HG02943 (cell line): ENCODE data around the gene ZNF579.
"Not testable (repeated sequence)": the region's sequence is repeated elsewhere in the genome, so short reads cannot be mapped to it uniquely, and the experiment has no call there.

Source experiments
- ATAC-seq: cut with Tn5 transposase; IDR thresholded peaks from one replicate; pipeline ENCODE4 v1.9.1; 2021; ENCODE audit warnings: mild to moderate bottlenecking, low read depth, moderate library complexity; ENCODE audit not compliant: unreplicated experiment

The ZNF579 gene

DNA sequence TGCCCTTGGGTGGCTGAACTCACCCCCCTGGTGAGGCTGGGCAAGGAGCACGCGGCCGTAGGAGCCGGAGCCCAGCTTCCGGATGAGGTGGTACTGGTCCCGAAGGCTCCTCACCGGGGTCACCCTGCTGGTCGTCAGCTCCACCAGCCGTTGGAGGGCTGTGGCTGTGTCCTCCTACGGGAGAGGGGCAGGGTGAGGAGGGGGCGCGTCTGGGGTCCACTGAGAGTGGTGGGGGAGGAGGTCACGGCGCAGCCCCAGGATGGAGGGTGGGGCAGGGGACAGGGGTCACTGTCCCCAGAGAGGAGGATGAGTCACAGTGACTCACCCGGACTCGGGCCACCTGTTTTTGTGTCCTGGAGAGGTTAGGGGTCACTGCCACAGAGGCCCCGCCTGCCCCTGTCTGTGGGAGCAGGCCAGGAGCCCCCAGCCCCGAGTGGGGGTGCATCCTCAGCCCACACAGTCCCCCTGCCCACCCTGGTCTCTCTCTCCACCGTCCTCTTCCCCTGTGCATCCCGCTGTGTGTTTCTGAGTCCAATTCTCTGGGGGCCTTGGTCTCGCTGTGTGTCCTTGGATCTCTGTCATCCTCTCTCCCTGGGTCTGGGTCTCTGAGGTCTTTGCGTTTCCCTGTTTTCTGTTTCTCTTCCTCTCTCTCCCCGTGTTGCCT lies 35.7 kb downstream of the ZNF579 start:
- no peak for ATAC-seq

DNA sequence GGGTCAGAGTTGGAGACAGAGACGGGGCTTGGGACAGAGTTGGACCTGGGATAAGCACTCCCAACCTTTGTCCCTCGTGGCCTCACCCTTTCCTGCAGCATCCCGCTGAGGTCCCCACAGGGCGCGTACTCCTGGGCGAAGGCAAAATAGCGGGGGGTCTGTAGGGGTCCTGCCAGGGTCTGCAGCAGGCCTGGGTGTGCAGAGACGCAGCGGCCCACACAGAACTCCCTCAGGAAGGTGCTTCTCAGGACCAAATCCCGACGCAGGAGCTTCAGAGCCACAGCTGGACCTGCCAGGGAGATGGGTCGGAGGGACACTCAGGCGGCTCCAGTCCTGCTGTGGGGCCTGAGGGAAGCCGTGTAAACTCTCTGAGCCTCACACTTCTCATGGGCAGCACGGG lies 36.6 kb downstream of the ZNF579 start:
- no peak for ATAC-seq

DNA sequence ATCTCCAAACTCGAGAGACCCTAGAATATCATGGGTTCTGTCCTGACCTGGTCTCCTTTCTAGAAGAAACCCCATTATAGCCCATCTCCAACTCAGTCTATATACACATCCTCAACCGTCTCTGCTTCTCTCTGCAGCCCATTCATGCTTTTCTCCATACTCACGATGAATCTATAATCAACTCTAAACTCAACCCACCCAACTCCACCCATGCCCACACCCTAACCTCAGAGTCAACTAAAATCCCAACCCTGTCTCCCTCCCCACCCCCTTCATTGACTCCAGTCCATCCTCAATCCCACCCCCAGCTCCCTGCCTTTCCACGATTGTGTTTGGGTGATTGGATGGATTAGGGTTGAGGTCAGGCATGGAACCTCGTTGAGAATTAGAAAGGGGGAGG lies 37.1 kb downstream of the ZNF579 start:
- ATAC-seq: no peak

DNA sequence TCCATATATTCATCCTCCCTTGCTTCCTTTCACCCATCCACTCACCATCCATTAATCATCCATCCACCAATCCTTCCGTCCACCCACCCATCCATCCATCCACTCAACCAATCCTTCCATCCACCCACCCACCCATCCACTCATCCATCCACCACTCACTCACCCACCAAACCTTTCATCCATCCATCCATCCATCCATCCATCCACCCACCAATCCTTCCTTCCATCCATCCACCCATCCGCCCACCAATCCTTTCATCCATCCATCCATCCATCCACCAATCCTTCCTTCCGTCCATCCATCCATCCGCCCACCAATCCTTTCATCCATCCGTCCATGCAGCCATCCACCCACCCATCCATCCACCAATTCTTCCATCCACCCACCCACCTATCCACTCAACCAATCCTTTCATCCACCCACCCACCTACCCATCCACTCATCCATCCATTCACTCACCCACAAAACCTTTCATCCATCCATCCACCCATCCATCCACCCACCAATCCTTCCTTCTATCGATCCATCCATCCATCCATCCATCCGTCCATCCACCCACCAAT lies 38.3 kb downstream of the ZNF579 start:
- ATAC-seq: no peak

DNA sequence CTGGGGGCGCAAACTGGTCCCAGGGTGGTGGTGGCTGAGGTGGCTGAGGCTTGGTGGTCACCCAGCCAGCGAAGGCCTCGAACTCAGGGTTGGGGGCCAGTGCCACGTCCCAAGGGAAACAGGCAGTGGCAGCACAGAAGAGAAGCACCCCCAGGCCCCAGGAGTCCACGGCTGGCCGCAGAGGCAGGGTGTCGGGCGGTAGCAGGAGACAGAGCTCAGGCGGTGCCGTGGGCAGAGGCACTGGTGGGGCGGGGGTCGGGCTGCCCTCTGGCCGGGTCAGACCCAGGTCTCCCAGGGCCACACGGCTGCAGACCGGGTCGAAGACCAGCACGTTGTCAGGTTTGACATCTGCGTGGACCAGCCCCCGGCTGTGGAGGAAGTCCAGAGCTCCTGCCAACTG lies 39.6 kb downstream of the ZNF579 start:
- ATAC-seq: no peak

DNA sequence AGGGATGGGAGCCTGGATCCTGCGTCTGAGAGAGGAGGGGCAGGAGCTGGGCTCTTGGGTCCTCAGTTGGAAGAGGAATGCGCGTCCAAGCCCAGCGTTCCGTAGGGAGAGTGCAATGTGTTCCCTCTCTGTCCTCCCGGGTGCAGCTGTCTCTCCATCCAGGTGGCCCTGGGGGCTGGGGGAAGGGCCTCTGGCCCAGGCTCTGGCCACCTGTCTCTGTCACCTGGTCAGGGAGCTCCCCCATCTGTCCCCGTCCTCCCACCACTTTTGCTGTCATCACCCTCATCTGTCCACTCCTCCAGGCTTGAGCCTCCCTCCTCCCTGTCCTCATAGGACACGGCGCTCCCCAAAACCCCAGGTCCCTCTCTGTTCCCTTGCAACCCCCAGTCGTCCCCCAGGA lies 40.0 kb downstream of the ZNF579 start:
- no peak for ATAC-seq

DNA sequence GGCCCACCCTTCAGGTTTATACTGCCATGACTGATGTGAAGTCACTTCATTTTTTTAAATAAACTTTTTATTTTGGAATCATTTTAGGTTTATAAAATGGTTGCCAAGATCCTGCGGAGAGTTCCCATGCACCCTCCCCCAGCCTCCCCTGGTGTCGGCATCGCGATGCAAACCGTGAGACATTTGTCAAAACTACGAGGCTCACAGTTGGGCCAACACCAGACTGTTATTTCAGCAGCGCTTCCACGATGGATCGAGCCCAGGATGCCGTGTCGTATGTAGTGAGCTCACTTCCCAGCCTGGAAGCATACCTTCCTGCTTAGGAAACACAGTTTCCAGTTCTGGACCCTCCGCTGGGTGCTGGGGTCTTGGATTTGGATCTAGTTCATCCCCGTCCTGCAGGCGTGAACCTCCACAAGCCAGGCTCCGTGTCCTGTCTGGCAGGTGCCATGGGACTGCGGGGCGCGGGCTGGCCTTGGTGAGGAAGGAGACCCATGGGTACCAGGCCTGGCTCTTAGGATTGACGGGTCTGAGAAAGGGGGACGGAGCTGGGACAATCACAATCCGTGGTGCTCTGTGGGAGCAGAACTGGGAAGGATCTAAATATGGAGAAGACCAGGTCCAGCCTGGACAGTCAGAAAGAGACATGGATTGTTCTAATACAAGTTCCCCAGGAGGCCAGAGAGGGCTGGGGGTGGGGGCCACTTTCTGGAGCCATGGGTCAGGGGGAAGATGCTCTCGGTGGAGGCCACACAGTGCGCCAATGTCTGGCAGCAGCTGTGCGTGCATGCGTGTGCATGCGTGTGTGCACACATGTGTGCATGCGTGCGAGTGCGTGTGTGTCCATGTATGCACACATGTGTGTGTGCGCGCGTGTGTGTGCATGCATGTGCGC lies 41.3 kb downstream of the ZNF579 start:
- ATAC-seq: no peak

DNA sequence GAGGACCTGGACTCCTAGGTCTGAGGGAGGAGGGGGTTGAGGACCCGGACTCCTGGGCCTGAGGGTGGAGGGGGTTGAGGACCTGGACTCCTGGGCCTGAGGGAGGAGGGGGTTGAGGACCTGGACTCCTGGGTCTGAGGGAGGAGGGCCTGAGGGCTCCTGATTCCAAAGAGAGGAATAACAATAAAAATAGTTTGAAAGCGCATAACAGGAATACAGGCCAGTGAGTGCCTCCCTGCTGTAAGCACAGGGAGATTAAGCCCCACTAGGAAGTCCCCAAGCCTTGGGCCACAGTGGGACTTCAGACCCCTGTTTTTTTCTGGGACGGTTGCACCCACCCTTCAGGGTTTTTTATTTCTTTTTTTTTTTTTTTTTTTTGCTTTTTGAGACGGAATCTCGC lies 42.5 kb downstream of the ZNF579 start:
- no peak for ATAC-seq

DNA sequence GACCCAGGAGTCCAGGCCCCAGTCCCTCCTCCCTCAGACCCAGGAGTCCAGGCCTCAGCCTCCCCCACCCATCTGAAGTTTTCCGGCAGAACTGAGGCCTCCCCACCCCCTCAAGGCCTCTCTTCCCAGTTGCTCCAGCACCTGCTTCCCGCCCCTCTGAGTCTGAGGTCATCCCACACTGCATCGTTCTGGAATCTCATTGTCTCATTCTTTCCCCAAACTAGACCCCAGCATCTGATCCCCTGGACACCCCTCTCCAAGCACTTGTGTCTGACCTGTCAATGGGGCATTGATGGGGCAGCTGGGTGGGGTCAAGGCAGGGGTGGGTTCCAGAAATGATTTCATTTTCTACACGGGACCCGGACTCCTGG lies 42.9 kb downstream of the ZNF579 start:
- no peak for ATAC-seq

DNA sequence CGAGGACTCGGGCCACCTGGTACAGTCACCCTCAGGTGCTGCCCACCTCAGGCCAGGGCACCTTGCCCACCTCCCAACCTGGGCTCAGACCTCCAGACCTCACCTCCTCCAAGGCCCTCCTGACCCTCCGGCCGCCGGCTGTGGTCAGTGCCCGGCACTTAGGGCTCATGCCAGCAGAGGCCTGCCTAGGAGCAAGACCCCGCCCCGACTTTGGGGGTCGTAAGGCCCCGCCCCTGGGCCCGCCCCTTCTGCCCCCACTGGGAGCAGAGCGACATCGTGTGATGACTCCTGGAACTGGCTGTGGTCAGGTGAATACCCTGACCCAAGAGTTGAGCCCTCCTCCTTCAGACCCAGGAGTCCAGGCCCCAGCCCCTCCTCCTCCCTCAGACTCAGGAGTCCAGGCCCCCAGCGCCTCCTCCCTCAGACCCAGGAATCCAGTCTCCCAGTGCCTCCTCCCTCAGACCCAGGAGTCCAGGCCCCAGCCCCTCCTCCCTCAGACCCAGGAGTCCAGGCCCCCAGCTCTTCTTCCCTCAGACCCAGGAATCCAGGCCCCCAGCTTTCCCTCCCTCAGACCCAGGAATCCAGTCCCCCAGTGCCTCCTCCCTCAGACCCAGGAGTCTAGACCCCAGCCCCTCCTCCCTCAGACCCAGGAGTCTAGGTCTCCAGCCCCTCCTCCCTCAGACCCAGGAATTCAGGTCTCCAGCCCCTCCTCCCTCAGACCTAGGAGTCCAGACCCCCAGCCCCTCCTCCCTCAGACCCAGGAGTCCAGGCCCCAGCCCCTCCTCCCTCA lies 43.5 kb downstream of the ZNF579 start, which contains the start of gene SBK2:
SBK2 (minus strand) TSS at position 183 of the 790 bp plus-strand sequence. CDS start 839 bp downstream, outside the sequence.
- ATAC-seq: no peak

DNA sequence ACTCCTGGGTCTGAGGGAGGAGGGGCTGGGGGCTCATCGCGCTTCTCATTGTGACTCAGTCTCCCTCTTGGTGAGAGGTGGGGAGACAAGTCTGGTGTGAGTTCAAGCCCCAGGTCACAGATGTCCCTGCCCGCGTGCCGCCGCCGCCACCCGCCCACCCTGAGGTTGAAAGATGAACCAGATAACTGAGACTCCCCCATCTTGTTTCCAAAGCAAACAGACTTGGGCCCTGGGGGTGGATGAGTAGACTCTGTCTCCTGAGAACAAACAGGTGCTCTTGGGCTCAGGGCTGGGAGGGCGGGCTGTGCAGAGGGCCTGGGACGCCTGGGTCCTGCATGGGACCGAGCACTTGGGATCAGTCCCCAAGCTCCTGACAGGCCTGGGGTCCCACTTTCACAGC lies 44.3 kb downstream of the ZNF579 start:
- ATAC-seq: no peak

DNA sequence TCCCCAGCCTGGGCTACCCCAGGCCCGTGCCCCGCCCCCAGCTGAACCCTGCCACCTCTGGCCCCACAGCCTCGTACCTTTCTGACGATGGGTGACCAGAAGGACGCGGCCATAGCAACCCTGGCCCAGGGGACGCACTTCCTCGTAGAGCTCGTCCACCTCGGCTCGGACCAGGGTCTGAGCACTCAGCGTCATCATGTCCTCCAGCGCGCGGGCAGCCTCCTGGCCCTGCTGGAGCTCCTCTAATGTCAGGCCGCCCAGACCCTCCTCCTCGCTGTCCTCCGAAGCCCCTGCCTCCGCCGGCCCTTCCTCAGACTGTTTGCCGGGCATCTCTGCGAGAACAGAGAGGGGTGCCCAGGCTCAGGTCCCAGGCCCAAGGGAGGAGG lies 44.7 kb downstream of the ZNF579 start:
- ATAC-seq: no peak

DNA sequence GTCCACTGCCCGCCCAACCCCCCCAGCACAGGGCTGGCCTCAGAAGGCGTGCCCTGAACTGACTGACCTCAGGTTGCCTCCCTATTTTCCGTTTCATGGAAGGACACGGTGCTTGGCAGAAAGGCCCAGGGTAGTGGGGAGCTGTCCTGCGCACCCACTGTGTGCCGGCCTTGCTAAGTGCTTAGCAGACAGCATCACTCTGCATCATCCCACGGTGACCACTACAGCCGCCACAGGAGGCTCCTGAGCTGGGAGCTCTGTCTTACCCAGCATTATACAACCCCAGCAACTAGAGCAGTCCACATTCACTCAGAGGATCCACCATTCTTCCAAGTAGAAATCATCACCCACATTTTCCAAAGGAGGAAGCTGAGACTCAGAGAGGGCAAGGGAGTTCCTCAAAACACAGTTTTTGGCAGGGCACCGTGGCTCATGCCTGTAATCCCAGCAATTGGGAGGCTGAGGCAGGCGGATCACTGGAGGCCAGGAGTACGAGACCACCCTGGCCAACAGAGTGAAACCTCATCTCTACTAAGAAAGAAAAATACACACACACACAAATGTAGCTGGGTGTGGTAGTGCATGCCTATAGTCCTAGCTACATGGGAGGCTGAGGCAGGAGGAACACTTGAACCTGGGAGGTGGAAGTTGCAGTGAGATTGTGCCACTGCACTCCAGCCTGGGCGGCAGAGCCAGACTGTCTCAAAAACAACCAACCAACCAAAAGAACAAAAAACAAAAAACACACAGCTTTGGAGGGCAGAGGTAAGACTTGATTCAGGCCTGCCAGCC lies 45.3 kb downstream of the ZNF579 start:
- no peak for ATAC-seq

DNA sequence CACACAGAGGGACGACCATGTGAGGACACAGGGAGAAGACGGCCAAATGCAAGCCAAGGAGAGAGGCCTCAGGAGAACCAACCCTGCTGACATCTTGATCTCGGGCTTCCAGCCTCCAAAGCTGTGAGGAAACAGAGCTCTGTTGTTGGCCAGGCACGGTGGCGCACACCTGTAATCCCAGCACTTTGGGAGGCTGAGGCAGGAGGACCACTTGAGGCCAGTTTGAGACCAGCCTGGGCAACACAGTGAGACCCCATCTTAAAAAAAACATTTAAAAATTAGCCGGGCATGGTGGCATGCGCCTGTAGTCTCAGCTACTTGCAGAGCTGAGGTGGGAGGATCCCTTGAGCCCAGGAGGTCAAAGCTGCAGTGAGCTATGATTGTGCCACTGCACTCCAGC lies 46.4 kb downstream of the ZNF579 start:
- not testable (repeated sequence) for ATAC-seq

DNA sequence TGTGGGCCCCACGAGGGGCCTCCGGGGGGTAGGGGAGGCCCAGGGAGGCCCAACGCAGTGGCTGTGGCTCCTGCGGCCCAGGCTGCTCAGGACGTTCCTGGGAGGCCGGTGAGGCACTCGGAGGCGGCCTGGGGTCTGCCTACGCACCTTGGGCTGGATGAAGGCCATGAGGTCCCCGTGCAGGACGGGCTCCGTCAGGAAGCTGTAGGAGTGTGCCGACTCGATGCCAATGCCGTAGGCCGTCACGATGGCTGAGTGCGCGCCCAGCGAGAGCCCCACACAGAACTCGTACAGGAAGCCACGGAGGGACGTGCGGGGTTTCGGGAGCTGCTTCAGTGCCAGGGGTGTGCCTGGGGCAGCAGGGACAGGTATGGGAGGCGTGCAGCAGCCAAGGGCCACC lies 49.7 kb downstream of the ZNF579 start:
- ATAC-seq: no peak

DNA sequence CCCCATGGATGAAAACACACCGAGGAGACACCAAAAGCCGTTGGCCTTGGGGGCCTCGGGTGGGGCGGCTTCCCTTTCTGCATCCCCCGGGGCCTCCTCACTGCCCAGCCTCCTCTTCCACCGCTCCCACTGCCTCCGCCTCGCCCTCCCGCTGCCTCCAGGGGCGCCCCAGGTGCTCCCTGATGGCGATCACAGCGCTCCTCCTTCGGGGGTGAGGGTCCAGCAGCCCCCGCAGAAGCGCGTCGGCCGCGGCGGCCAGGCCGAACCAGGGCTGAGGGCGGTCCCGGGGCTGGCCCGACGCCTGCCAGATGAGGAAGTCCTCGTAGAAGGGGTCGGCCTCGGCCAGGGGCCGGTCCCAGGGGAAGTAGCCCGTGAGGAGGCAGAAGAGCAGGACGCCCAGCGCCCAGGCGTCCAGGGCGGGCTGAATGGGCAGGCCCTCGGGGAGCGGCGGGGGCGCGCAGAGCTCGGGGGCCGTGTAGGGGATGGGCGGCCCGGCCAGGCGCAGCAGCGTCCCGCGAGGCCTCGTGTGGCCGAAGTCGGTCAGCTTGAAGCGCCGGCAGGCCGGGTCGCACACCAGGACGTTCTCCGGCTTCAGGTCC lies 50.9 kb downstream of the ZNF579 start:
- ATAC-seq: no peak

DNA sequence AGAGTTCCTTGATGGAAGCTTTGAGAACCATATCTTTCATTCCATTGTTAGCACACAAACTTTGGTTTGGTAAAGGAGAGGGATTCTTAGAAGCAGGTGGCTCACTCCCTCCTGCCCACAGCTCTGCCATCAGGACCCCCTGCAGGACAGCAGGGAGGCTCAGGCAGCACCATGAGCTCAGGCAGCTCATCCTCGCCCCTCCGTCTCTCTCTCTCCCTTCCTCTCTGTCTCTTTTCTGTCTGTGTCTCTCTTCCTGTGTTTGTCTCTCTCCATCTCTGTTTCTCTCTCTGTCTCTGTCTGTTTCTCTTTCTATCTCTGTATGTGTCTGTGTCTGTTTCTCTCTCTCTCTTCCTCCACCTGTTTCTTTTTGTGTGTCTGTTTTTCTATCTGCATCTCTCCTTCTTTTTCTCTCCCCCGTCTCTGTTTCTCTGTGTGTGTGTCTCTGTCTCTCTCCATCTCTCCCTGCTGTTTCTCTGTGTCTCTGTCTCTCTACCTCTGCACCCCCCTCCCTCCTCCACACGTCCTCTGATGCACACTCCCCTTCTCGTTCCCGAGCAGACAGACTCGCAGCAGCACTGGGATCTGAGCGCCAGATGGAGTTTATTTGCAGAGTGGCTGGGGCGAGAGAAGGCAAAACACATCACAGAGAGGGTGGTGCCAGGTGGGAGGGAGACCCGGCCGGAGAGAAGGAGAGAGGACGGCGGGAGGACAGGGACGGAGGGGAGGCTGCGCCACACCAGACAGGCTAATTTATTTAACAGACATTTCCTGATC lies 52.4 kb downstream of the ZNF579 start:
- no peak for ATAC-seq

DNA sequence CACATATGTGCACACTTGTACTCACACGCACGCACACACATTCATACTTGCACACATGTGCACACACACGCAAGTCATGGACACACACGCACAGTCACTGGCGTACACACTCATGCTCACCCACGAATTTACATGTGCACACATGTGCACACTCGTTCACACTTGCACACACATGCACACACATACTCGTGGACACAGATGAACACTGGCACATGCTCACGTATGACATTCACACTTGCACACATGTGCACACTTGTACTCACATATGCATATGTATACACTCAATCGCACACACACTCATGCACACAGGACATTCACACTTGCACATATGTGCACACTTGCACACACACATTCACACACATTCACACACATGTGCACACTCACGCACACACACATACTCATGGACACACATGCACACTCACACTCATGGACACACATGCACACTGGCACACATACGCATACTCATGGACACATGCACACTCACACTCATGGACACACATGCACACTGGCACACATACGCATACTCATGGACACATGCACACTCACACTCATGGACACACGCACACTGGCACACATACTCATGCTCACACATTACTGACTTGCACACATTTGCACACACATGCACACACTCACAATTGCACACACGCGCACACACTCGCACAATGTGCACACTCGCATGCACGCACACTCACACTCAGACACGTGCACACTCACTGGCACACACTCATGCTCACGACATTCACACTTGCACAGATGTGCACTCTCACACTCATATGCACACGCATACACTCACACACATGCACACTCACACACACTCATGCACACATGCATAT lies 53.2 kb downstream of the ZNF579 start:
- ATAC-seq: no peak
